Fibroblast of skin of left quadriceps (primary cell): Measurements from ENCODE around the gene NXPE2.
A peak's percentile ranks its signal among the peaks of the same experiment; 100 is the strongest.
"Not testable (repeated sequence)": the region's sequence is repeated elsewhere in the genome, so short reads cannot be mapped to it uniquely, and the experiment has no call there.

Source experiments
- DNase-seq, 2 experiments: peaks; one replicate each; pipeline ENCODE4 v3.0.0-alpha.2; 2013; ENCODE audit warnings: low read depth in 2 of 2

NXPE2 gene

DNA sequence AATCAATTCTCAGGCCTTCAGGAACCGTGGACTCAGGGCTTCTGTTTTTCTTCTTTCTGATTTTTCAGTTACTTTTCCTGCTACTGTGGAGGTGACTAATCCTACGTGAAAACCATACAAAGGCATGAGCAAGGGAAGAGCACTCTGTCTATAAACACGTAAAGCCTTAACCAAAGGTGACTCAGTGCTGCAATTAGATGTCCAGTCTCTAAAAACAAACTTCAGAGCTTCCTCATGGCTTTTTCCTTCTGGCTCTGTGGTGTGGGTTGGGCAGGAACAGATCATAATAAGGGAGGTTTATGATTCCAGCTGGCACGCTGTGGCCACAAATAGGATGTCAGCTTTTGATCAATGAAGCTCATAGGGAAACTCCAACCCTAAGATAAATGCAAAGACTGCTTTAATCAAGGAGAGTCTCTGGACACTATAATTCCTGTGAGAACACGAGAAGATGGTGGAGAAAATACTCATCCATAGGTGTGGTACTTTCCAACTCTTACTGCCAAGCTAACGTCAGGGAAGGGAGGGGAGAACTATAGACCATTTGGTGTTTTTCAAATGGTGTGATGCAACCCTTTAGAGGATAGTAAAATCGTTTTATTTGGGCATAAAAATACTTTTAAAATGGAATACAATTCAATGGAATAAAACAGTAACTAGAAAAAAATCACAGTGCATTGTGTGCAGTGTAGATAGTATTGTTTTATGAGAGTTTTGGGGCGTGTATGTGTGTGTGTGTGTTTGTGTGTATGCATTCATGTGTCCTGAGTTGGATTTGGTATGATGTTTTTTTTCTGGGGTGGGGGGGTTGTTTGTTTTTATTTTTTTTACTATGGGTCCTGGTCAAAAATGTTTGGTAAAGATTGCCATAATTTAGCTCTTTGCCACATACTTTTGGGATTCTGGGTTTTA lies at the start of gene NXPE2:
NXPE2 (plus strand) TSS at position 403 of the 912 bp plus-strand sequence; CDS start at position 452, 49 bp downstream.
- peak in 1 of 2 experiments; percentile 1 for DNase-seq

DNA sequence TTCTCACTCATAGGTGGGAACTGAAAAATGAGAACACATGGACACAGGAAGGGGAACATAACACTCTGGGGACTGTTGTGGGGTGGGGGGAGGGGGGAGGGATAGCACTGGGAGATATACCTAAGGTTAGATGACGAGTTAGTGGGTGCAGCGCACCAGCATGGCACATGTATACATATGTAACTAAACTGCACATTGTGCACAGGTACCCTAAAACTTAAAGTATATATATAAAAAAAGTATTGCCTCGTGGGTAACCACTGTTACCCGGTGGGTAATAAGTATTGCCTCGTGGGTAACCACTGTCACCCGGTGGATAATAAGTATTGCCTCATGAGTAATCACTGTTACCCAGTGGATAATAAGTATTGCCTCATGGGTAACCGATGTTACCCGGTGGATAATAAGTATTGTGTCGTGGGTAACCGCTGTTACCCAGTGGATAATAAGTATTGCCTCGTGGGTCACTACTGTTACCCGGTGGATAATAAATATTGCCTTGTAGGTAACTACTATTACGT lies 46.8 kb upstream of the NXPE2 start:
- not testable (repeated sequence) for DNase-seq

DNA sequence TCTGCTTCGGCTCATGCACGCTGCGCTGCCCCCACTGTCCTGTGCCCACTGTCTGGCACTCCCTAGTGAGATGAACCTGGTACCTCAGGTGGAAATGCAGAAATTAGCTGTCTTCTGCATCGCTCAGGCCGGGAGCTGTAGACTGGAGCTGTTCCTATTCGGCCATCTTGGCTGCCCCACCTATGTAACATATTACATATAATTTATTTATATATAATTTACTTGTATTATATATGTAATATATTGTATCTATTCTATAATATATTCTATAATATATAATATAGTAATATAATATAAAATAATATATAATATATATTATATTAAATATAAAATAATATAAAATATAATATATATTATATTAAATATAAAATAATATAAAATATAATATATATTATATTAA lies 38.9 kb upstream of the NXPE2 start:
- not testable (repeated sequence) for DNase-seq

DNA sequence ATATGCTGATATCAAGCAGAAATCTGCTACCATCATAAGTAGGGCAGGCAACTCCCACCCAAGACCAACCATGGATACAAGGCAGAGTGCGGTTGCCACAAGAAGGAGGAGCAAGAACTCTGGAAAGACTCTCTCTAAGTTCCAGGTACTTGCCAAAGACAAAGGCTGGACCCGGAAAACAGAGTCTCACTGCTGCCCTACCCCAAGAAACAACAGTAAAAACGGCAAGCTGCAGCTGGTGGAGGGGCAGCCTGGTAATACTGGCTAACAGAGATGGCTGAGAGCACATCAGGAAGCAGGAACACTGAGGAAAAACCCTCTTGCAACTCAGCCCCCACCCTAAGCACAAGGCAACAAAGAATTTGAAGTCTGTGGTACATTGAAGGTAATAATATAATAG lies 27.7 kb upstream of the NXPE2 start:
- DNase-seq: no peak

DNA sequence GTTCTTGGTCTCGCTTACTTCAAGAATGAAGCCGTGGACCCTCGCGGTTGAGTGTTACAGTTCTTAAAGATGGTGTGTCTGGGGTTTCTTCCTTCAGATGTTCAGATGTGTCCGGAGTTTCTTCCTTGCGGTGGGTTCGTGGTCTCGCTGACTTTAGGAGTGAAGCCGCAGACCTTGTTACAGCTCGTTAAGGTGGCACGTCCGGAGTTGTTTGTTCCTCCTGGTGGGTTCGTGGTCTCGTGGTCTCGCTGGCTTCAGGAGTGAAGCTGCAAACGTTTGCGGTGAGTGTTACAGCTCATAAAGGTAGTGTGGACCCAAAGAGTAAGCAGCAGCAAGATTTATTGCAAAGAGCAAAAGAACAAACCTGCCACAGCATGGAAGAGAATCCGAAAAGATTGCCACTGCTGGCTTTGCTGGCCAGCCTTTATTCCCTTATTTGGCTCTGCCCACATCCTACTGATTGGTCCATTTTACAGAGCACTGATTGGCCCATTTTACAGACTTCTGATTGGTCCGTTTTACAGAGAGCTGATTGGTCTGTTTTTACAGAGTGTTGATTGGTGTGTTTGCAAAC lies 27.1 kb upstream of the NXPE2 start:
- DNase-seq: no peak

DNA sequence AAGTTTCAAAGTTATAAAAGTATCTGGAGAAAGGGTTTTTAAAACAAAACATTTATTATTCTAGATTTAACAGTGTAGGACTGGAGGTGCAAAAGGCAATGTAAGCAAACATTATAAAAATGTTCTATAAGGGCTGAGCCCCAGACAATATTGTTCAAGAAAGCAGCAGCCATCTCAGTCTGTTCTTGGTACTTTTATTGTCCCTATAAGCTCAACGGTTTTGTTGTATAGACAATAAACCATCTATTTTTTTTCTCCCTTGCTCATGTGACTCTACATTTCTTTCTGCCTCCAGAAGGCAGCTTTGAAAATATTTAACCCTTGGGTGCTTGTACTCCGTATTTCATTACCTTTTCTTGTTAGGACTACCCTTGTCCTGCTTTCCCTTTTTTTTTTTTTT lies 25.2 kb upstream of the NXPE2 start:
- no peak for DNase-seq

DNA sequence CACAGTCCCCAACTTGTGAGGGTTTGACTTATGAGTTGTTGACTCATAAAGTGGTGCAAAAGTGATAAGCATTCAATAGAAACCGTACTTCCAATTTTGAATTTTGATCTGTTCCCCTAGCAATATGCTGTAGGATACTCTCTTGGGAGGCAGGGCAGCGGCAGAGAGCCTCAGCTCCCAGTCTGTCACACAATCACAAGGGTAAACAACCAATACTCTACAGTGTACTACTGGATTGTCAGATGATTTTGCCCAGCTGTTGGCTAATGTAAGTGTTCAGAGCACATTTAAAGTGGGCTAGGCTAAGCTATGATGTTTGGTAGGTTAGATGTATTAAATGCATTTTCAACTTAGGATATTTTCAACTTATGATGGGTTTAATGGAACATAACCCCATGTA lies 13.7 kb upstream of the NXPE2 start:
- DNase-seq: no peak

DNA sequence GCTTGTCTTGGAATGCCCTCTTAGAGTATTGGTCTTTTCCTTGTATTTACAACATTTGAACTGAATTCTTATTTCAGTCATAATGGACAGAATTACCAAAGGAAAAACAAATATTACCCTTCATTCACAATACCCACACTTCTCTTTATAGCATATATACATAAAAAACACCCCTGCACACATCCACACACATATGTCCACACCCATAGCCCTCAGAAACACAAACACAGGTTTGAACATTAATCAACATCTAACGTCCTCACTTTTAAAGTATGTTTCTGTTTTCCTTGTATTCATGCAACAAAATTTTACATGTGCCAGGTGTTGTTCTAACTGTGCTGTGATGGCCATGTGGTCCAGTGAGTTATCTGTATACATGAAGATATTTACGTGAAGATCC lies 11.6 kb upstream of the NXPE2 start:
- no peak for DNase-seq

DNA sequence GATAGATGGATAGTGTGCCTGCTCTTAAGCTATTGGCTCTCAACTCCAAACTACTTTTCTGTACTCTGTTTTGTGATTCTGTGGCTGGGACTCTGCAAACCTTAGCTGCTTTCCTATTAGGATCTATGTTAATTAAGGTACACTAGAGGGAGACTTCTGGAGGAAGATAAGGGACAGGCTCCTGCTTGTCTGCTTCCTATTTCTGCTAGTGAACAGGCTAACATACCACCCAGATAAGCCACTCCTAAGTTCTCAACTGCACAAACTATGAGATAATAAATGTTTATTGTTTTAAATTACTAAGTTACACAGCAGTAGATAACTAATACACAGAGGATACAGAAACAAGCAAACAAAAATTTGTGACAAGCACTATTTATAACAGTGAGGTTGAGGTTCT lies 10.2 kb upstream of the NXPE2 start:
- no peak for DNase-seq

DNA sequence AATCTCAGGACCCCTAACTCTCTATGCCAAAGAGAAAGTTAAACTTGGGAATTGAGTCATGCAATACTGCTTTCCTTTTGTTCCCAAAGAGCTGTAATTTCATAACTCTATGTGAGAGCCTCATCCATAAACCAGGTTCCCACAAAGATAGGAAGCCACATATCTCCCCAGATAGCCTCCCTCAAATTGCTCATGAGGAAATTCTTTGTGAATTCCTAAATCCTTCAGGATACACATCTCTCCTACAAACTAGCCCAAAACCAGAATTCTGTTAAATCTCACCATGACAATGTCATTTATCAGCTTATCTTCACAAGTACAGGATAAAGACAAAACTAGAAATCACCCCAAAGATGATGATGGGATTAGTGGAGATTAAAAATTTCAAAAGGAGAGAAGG lies 4.7 kb upstream of the NXPE2 start:
- no peak for DNase-seq

DNA sequence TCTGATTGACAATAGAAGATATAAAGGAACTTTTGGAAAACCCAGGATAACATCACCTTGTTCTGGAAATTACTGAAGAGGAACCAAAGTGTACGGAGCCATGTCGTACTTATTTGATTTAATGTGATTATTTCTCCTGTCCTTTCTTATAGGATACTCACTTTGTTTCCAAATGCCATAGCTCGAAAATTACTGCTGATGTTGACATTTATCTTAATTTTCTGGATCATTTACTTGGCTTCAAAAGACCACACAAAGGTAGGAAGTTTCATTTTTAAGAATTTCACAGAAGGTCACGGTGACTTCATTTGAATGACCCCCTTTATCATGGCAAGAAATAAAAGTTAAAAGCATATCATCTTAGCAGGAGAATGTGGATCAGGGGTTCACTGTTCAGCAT lies 1.2 kb downstream of the NXPE2 start:
- no peak for DNase-seq

DNA sequence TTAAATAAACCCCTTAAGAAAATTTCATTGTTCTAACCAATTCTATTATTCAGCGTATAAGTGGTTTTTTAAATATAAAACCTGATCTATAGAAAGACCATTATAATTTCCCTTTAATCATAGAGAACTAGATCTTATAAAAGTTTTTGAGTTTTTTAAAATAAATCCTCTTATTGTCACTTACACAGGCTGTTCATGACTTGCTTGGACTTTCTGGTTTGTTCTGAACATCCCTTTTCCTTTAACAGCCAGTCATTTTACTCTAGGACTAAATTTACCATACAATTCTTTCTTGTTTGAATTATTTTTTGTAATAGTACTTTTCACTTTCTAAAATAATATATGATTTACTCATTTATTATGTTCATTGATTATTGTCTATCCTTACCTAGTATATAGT lies 4.7 kb downstream of the NXPE2 start:
- DNase-seq: no peak

DNA sequence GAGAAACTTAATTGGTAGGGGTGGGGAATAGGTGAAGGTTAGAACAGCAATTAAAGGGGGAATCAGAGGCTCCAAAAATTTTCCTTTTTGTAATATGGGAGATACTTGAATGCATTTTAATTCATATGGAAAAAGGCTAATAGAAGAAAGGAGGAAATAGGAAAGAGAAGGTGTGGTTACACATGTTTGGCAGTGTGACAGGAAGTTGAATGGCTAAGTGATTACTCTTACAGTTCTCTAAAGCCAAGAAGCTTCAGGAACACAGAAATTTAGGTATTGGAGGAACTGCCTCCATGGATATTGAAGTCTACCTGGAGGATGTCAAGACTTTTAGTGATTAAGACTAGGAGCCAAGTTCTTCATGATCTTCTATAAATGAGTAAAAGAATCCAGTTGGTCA lies 6.3 kb downstream of the NXPE2 start:
- no peak for DNase-seq

DNA sequence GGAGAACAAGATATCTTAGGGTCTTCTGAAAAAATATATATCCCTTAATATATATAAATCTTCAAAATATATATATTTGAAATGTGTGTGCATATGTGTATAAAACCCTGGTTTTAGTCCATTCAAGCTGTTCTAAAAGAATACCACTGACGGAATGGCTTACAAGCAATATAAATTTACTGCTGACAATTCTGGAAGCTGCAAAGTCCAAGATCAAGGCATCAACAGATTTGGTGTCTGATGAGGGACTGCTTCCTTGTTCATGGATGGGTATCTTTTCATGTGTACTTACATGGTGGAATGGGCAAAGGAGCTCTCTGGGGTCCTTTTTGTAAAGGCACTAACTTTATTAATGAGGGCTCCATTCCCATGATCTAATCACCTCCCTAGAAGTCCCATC lies 6.8 kb downstream of the NXPE2 start:
- no peak for DNase-seq

DNA sequence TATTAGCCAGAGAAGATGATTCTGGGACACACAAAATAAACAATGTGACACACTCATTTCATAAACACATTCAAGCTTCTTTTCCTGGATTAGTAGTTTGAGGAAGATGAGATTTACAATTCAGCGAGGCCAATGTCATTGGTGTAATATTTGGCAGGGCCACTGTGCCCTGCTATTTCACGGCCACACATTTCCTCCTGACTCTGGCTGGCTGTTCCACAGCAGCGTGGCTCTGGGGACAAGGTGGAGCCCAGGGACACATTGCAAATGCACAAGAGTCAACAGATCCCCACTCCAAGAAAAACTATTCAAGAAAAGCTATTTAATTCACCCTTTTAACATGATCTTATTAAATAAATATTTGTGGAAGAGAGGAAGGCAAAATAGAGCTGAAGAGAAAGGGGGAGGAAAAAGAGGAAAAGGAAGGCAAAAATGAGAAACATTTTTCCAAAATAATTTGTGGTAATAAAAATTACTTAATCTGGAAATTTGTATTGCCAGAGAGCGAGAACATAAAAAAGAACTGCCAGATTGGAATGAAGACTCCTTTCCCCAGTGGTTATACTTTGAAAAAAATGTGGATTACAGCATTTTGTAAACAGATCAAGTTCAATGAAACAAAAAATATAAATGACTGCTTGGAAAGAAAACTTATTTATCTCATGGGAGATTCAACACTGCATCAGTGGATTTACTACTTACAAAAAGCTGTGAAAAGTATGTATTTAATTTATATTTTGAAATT lies 27.1 kb downstream of the NXPE2 start:
- DNase-seq: no peak

DNA sequence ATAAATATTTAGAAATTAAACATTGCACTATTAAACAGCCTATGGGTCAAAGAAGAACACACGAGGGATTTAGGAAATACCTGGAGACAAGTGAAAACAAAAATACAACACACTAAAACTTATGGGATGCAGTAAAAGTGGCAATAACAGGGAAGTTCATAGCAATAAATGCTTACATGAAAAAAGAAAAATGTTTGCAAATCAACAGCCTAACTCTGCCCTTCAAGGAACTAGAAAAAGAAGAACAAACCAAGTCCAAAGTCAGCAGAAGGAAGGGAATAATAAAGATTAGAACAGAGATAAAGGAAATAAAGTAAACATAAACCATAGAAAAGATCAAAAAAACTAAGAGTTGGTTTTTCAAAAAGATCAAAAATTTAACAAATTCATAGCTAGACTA lies 31.6 kb downstream of the NXPE2 start:
- no peak for DNase-seq

DNA sequence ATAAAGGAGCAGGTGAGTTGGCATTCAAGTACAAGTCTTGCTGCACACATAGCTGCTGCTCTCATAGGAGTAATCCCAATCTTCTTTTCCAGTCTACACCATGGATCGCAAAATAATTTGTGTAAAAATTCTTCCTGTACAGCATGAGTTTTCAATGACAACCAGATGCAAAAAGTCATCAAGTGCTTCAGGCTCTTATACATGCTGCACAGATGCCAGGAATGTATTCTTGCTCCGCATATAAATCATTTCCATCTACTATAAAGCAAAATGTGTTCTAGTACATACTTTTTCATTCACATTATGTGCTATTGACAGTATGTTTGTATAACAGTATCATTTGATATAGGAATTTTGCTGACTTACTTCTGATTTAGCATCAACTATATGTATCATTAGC lies 35.4 kb downstream of the NXPE2 start:
- DNase-seq: no peak

DNA sequence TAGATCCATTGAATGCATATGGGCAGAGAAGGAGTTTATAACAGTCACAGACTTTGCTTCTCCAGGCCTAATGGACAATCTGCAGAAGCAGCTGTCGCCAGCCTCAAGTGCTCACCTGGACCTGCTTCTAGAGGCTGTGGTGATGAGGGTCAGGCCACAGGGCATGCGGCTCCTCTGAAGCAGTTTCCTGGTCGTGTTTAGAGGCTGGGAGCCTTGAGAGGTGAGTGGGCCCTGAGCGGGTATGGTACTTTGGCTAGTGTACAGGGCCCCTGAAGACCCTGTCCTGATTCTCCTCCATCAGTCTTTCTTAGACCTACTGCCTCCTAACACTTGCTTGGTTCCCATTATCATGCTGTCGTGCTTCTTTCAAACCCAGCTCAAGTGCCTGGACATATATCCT lies 41.2 kb downstream of the NXPE2 start:
- no peak for DNase-seq

DNA sequence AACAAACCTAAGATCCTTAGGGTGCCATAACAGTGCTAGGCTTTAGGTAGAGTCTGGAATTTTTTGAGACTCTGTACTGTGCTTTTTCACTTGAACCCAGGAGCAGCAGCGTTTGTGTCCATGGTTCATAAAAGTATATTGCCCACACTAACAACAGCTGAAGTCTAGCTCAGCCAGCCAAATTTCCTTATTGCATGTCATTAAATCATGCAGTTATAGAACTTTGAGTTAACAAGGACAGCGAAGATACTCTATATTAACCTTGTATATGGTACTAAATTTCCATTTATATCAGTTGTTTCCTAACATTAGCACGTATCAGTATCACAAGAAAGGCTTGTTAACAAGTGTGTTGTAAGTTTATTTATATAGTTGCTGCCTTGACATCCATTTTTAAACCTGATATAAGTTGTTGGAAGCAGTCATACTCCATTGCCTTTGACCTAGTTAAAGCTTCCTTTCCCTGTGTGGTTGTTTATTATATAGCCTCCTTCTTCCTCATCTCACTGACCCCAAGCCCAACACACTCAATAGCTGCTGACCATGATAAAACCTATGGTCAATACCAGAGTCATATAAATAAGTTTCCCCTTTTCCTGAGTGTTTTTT lies 46.7 kb downstream of the NXPE2 start:
- no peak for DNase-seq

DNA sequence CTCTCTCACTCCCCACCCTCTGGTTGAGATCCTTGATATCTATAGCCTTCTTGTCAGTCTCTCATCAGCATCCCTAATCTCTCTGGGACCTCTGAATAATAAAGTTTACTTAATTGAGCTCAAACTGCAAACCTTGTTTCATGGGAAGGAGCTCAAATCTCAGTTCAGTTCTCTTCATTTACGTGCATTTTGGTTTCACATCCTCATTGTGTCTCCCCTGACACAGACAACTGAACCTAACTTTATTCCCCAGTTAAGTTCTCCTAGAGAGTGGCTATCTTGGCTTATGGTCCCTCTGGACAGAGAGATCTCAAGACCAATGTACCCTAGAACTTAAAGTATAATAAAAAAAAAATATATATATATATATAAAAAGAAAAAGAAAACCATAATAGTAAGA lies 47.3 kb downstream of the NXPE2 start:
- DNase-seq: no peak

DNA sequence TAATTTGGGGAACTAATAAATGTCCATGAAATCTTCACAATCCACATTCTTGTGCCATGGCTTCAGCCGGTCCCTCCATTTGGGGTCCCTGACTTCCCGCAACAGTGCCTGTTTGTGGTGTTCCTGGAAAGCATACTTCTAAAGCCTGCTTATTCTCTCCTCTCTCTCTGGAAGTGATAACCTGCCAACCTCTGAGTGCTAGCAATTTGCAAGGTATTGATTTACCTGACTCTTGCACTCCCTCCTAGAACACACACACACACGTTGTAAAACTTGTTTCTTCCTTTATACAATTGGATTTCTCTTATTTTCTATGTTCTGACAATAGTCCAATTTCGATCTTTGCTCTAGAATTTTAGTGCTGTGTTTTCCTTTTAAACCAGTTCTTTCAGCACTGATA lies 58.5 kb downstream of the NXPE2 start:
- DNase-seq: no peak

DNA sequence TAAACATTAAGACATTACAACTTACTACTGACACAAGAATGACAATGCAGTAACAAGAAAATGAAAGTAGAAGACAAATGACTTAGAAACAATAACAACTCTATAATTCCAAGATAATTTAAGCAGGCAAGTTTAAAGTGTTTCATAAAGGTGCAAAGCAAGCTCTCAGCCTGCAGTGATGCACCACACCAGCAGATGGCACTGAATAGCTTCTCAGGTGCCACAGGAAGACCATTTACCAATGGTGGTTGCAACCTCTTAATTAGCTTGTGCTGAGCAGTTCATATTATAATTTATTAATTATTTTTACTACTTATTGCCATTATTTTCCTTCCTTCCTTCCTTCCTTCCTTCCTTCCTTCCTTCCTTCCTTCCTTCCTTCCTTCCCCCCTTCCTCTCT lies 60.6 kb downstream of the NXPE2 start:
- DNase-seq: peak; percentile 3 to 6
